ENCODE results near the gene CIB2.
A peak's percentile ranks its signal among the peaks of the same experiment; 100 is the strongest.
"Not testable (repeated sequence)": the region's sequence is repeated elsewhere in the genome, so short reads cannot be mapped to it uniquely, and the experiment has no call there.

Gene CIB2

DNA sequence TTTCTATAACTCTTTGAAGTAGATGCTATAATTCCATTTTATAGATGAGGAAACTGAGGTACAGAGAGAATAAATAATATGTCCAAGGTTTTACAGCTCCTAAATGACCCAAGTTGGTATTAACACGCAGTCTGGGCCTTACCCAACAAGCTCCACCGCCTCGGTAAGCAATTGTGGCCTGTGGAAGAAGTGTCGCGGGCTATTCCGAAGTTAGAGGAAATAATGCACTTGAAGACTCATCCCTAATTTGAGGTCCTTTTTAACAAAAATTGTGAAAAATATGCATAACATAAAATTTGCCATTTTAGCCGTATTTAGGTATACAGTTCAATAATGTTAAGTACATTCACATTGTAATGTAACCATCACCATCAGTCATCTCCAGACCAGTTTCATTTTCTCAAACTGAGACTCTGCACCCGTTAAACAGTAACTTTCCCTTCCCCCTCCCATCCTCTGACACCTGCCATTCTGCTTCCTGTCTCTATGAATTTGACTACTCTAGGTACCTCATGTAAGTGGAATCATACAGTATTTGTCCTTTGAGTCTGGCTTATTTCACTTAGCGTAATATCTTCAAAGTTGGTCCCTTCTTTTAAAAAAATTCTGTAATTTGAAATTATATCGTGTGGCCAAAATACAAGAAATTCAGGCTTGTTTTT is 36.1 kb upstream of the CIB2 start:
- no peak for DNase-seq (ENCODE audit: low read depth)
- H3K36me3 ChIP-seq (ENCODE audit: control insufficient read depth, insufficient read depth, low read length, severe bottlenecking) = peaks cover 96% of the 10 kb centered on the region
- no peak overlapping the region for H3K9ac ChIP-seq (ENCODE audit: low read length)
- no peaks in the 10 kb centered on the region for H3K4me1 ChIP-seq (ENCODE audit: control insufficient read depth, insufficient read depth, low read length)
- no peak overlapping the region for H3K4me3 ChIP-seq (ENCODE audit: low read length)
- peaks cover 4% of the 10 kb centered on the region for H3K9me3 ChIP-seq (ENCODE audit: control insufficient read depth, low read length)
- H3K27me3 ChIP-seq (replicated peaks; ENCODE audit: control insufficient read depth, insufficient read depth, low read length) = no peaks in the 10 kb centered on the region

DNA sequence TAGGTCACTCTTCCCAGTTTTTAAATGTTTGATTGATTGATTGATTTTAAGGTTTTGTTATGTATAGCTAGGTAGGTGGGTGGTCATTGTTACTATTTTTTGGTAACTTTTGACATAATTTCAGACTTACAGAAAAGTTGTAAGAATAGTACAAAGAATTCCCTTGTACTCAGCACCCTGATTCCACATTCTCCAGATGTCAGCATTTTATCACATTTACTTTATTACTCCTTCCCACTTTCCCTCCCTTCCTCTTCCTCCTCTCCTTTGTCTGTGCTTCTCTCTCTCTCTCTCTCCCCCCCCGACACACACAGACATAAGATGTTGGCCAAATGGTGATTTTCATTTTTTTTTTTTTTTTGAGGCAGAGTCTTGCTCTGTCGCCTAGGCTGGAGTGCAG is 32.8 kb upstream of the CIB2 start:
- H3K36me3 ChIP-seq (ENCODE audit: control insufficient read depth, insufficient read depth, low read length, severe bottlenecking) = peaks cover 96% of the 10 kb centered on the region
- DNase-seq (ENCODE audit: low read depth) = no peak

DNA sequence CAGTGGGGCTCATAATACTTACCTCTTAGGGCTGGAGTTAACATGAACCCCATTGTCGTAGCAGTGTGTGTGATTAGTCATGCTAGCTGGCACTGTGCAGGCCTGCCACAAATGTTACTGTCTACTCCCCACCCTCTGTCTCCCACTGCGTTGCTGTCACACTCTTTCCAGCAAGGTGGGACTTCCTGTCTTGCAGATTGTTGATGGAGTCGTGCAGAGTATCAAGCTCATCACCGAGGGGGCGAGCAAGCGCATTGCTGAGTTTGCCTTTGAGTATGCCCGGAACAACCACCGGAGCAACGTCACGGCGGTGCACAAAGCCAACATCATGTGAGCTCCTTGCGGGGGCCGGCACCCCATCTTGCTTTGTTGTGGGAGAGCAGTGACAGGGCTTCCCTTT is 30.8 kb upstream of the CIB2 start:
- H3K36me3 ChIP-seq (ENCODE audit: control insufficient read depth, insufficient read depth, low read length, severe bottlenecking) = peaks cover 93% of the 10 kb centered on the region
- DNase-seq (ENCODE audit: low read depth) = no peak
- no peak overlapping the region for H3K4me3 ChIP-seq (ENCODE audit: low read length)
- peaks cover 6% of the 10 kb centered on the region for H3K4me1 ChIP-seq (ENCODE audit: control insufficient read depth, insufficient read depth, low read length)
- no peaks in the 10 kb centered on the region for H3K9me3 ChIP-seq (ENCODE audit: control insufficient read depth, low read length)
- no peak overlapping the region for H3K9ac ChIP-seq (ENCODE audit: low read length)
- no peaks in the 10 kb centered on the region for H3K27me3 ChIP-seq (replicated peaks; ENCODE audit: control insufficient read depth, insufficient read depth, low read length)

More for the DNA sequence above, 32.8 kb upstream of the CIB2 start:
- no peaks in the 10 kb centered on the region for H3K4me1 ChIP-seq (ENCODE audit: control insufficient read depth, insufficient read depth, low read length)
- H3K9ac ChIP-seq (ENCODE audit: low read length) = no peak overlapping the region
- no peak overlapping the region for H3K4me3 ChIP-seq (ENCODE audit: low read length)
- no peaks in the 10 kb centered on the region for H3K9me3 ChIP-seq (ENCODE audit: control insufficient read depth, low read length)
- no peaks in the 10 kb centered on the region for H3K27me3 ChIP-seq (replicated peaks; ENCODE audit: control insufficient read depth, insufficient read depth, low read length)

DNA sequence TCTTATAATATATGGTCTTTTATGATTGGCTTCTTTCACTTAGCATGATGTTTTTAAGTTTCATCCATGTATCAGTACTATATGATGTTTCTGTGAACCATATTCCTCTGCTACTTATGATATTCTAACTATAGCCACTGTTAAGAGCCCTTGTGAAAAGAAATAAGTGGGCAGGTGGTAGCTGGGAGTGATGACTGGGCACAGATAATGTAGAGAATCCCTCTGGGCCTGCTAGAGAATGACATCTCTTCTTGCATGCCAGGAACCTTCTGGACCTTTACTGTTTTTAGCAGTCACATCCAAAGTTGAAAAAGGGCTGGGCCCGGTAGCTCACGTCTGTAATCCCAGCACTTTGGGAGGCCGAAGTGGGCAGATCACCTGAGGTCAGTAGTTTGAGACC is 28.1 kb upstream of the CIB2 start:
- Histone ChIP-seq H3K9ac (ENCODE audit: low read length) (no peak overlapping the region), H3K4me1 (ENCODE audit: control insufficient read depth, insufficient read depth, low read length) (peaks cover 33% of the 10 kb centered on the region), H3K4me3 (ENCODE audit: low read length) (no peak overlapping the region), H3K27me3 (replicated peaks; ENCODE audit: control insufficient read depth, insufficient read depth, low read length) (no peaks in the 10 kb centered on the region), H3K9me3 (ENCODE audit: control insufficient read depth, low read length) (no peaks in the 10 kb centered on the region), H3K36me3 (ENCODE audit: control insufficient read depth, insufficient read depth, low read length, severe bottlenecking) (peaks cover 69% of the 10 kb centered on the region)
- DNase-seq (ENCODE audit: low read depth) = no peak

DNA sequence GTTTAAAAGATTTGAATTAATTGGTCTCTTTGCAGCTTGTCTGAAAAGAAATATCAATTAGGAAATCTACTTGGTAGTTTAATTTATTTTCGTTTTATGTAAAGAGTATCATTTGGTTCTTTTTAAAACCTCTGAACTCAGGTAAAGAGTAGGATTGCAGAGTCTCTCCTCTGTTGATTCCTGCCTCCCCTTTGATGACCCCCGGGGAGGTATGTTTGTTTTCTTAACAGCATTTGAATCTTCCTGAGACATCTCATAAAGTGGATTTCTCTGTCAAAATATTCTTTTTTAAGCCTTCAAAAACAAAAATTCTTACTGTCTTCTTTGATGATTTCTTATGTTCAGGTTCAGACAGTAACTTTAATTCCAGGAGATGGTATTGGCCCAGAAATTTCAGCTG is 26.0 kb upstream of the CIB2 start:
- Histone ChIP-seq H3K4me1 (ENCODE audit: control insufficient read depth, insufficient read depth, low read length) (peaks cover 35% of the 10 kb centered on the region), H3K36me3 (ENCODE audit: control insufficient read depth, insufficient read depth, low read length, severe bottlenecking) (peaks cover 47% of the 10 kb centered on the region), H3K9ac (ENCODE audit: low read length) (no peak overlapping the region), H3K4me3 (ENCODE audit: low read length) (no peak overlapping the region), H3K27me3 (replicated peaks; ENCODE audit: control insufficient read depth, insufficient read depth, low read length) (no peaks in the 10 kb centered on the region), H3K9me3 (ENCODE audit: control insufficient read depth, low read length) (no peaks in the 10 kb centered on the region)
- no peak for DNase-seq (ENCODE audit: low read depth)

DNA sequence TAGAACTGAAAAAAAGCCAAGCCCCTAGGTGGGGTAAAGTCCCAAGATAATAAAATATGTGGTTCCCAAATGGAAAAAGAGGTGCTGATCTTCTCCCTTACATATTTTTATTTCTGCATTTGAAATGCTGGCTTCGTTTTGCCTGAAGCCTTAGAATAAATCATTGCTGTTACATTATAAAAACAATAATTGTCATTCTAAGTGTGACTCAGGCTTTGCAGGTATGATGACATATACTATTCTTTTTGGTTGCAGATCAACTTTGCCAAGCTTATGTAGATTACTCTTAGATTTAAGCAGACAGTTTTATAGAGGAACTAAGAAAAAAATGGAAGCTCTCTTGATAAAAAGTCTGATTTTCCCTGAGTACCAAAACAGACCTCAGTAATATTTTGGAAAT is 25.4 kb upstream of the CIB2 start:
- Histone ChIP-seq H3K9me3 (ENCODE audit: control insufficient read depth, low read length) (no peaks in the 10 kb centered on the region), H3K4me1 (ENCODE audit: control insufficient read depth, insufficient read depth, low read length) (peaks cover 35% of the 10 kb centered on the region)
- DNase-seq (ENCODE audit: low read depth) = peak; percentile 10

DNA sequence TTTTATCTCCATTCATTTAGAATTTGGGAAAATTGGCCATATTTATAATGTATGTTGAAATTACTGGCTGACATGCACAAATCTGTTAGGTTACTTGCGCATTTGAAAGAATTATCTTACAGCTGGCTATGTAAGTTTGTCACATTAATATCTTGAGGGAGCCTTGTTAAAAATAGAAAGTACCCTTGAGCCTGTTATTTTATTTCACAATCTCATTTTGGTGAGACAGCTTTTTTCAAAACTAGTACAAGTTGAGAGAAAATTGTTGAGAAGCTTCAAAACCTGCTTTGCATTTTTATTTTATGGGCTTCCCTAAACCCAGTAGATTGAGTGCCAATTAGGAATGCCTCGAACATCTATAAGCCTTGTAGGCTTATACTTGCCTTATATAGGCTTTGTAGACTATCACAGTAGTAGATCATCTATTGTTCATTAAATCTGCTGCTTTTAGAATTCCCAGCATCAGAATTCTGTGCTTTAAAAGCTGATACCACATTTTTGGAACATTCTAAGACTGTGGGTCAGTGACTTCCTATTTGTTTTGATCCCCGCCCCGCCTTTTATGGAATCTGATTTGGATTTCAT is 24.2 kb upstream of the CIB2 start:
- peaks cover 36% of the 10 kb centered on the region for H3K4me1 ChIP-seq (ENCODE audit: control insufficient read depth, insufficient read depth, low read length)
- peaks cover 30% of the 10 kb centered on the region for H3K36me3 ChIP-seq (ENCODE audit: control insufficient read depth, insufficient read depth, low read length, severe bottlenecking)
- H3K9ac ChIP-seq (ENCODE audit: low read length) = peak overlapping the region; percentile 53
- H3K27me3 ChIP-seq (replicated peaks; ENCODE audit: control insufficient read depth, insufficient read depth, low read length) = no peaks in the 10 kb centered on the region
- H3K9me3 ChIP-seq (ENCODE audit: control insufficient read depth, low read length) = no peaks in the 10 kb centered on the region
- peak; percentile 66 for DNase-seq (ENCODE audit: low read depth)
- peak overlapping the region; percentile 59 for H3K4me3 ChIP-seq (ENCODE audit: low read length)

More for the DNA sequence above, 25.4 kb upstream of the CIB2 start:
- Histone ChIP-seq H3K4me3 (ENCODE audit: low read length) (no peak overlapping the region), H3K9ac (ENCODE audit: low read length) (peak overlapping the region; percentile 53), H3K36me3 (ENCODE audit: control insufficient read depth, insufficient read depth, low read length, severe bottlenecking) (peaks cover 42% of the 10 kb centered on the region), H3K27me3 (replicated peaks; ENCODE audit: control insufficient read depth, insufficient read depth, low read length) (no peaks in the 10 kb centered on the region)

DNA sequence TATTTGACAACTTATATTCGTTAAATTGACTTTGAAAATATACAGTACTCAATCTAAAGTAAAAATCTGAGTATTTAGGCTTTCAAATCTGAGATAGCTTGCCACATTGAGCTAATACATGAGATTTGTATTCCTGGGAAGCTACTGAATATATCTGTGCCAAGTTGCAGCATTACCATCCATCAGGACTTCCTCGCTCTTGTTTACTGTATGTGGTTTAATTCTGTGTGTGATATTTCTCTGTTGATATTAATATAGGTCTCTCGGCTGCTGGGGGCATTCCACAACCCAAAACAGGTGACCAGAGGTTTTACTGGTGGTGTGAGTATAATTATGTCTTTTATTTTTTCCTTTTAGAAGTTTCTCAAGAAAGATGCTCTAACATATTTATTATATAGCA is 23.7 kb upstream of the CIB2 start:
- H3K27me3 ChIP-seq (replicated peaks; ENCODE audit: control insufficient read depth, insufficient read depth, low read length) = no peaks in the 10 kb centered on the region
- peaks cover 25% of the 10 kb centered on the region for H3K36me3 ChIP-seq (ENCODE audit: control insufficient read depth, insufficient read depth, low read length, severe bottlenecking)
- no peak for DNase-seq (ENCODE audit: low read depth)
- peak overlapping the region; percentile 53 for H3K9ac ChIP-seq (ENCODE audit: low read length)
- peaks cover 41% of the 10 kb centered on the region for H3K4me1 ChIP-seq (ENCODE audit: control insufficient read depth, insufficient read depth, low read length)
- peak overlapping the region; percentile 59 for H3K4me3 ChIP-seq (ENCODE audit: low read length)
- no peaks in the 10 kb centered on the region for H3K9me3 ChIP-seq (ENCODE audit: control insufficient read depth, low read length)

DNA sequence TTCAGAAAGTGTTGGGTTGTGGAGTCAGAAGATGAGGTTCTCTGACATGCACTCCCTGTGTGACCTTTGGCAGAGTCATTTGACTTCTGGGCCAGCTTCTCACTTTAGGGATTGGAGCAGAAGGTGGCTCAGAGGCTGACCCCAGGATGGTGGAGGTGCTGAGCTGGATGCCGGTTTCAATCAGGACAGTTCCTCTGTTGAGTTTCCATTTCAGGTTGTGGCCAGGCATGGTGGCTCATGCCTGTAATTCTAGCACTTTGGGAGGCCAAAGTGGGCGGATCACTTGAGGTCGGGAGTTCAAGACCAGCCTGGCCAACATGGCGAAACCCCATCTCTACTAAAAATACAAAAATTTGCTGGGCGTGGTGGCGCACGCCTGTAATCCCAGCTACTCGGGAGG is 19.8 kb upstream of the CIB2 start:
- H3K27me3 ChIP-seq (replicated peaks; ENCODE audit: control insufficient read depth, insufficient read depth, low read length); H3K9ac ChIP-seq (ENCODE audit: low read length); H3K4me3 ChIP-seq (ENCODE audit: low read length); DNase-seq (ENCODE audit: low read depth); H3K9me3 ChIP-seq (ENCODE audit: control insufficient read depth, low read length); H3K36me3 ChIP-seq (ENCODE audit: control insufficient read depth, insufficient read depth, low read length, severe bottlenecking): not testable (repeated sequence)
- peaks cover 41% of the 10 kb centered on the region for H3K4me1 ChIP-seq (ENCODE audit: control insufficient read depth, insufficient read depth, low read length)

DNA sequence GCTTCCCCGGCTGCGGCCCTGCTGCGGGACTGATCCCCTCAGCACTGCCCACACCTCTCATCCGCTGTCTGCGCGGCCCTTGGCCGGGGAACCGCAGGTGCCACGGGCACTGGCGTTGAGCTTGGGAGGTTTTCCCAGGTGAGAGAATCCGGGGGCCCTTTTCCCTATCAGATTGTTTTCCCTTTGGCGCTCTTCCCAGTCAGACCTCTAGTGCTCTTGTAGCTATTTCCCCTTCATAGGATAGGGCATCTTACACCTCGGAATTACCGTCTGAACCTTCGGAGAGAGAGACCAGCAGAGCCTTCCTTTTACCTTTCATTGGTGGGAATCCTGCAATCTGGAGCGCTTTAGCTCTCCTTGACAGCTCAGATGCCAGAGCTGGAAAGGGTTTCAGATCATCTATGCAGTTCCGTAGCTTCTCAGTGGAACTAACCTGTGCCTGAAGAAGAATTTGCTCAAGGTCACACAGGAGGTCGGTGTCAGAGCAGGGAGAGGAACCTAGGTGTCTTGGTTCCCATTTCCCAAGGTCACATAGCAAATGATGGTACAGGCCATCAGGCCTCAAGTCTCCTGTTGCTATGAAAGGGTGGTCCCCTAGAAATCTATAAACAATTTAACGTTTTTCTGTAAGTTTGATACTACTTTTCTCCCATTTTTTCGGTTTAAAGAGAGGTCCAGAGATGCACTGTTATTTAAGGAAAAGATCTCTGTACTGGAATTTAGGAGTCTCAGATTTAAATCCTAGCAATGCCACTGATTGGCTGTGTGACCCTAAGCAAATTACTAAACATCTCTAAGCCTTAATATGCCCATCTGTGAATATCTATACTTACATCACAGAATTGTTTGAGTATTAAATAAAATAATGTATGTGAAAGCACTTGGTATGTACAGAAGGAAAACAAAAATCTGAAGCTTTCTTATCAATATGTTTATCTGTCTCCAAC is 18.8 kb upstream of the CIB2 start:
- H3K27me3 ChIP-seq (replicated peaks; ENCODE audit: control insufficient read depth, insufficient read depth, low read length) = no peaks in the 10 kb centered on the region
- H3K4me3 ChIP-seq (ENCODE audit: low read length) = peak overlapping the region; percentile 91
- no peaks in the 10 kb centered on the region for H3K9me3 ChIP-seq (ENCODE audit: control insufficient read depth, low read length)
- peaks cover 31% of the 10 kb centered on the region for H3K4me1 ChIP-seq (ENCODE audit: control insufficient read depth, insufficient read depth, low read length)
- no peaks in the 10 kb centered on the region for H3K36me3 ChIP-seq (ENCODE audit: control insufficient read depth, insufficient read depth, low read length, severe bottlenecking)
- DNase-seq (ENCODE audit: low read depth) = no peak
- H3K9ac ChIP-seq (ENCODE audit: low read length) = peak overlapping the region; percentile 91

DNA sequence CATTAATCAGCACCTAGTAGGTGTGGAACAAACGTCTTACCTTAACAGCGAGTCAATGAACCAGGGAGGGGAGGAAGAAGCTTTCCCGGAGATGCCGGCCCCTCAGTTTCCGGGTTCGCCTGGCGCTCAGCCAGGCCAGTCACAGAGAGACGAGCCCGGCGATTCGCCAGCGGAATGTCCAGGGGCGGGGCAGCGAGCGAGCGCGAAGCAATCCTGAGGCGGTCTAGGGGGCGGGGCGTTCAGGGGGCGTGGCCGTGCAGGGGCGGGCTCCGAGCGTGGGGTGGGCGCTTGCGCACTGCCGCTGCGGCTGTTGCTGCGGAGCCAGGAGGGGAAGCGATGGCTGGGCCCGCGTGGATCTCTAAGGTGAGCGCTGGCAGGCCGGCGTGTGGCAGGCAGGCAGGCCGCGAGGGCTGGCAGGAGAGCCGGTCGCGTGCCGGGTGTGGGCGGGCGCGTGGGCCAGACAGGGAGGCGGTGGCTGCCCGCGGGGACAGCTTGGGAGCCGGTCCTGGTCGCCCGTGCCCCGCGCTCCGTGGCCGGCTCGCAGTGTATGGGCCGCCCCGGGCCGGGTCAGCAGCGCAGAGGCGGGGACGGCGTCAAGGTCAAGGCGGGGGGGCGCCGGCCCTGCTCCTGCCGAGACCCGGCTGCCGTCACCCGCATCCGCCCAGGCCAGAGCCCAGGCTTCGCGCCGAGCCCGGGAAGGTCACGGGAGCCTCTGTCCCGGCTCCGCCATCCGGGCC is 18.0 kb upstream of the CIB2 start, which contains the start of gene IDH3A:
TSS of gene IDH3A (plus strand) at position 295 of the 737 bp plus-strand sequence. CDS start at position 337, 42 bp downstream.
- Histone ChIP-seq H3K4me1 (ENCODE audit: control insufficient read depth, insufficient read depth, low read length) (peaks cover 23% of the 10 kb centered on the region), H3K27me3 (replicated peaks; ENCODE audit: control insufficient read depth, insufficient read depth, low read length) (no peaks in the 10 kb centered on the region), H3K4me3 (ENCODE audit: low read length) (peak within 1 kb of the TSS; percentile 91), H3K9ac (ENCODE audit: low read length) (peak within 1 kb of the TSS; percentile 91), H3K9me3 (ENCODE audit: control insufficient read depth, low read length) (no peaks in the 10 kb centered on the region), H3K36me3 (ENCODE audit: control insufficient read depth, insufficient read depth, low read length, severe bottlenecking) (no peaks in the 10 kb centered on the region)
- DNase-seq (ENCODE audit: low read depth) = peak; percentile 99

All from adipocyte (in vitro differentiated cells).